Psoas muscle (tissue), 8 donors: ENCODE results near the gene GP1BA. TPM values are rescaled to one million over a fixed set of nuclear protein-coding genes. Genes with fewer than 3 reads are reported as not detected.

Experiments used
- ATAC-seq, 4 donors: fragments of 200-7000 bp; cut with Tn5 transposase; one replicate each; pipeline ENCODE4 v1.9.1; 2020; ENCODE audit warnings: moderate library complexity in 3 of 4, mild to moderate bottlenecking in 2 of 4
- DNase-seq, 2 donors: peaks; one replicate each; pipeline ENCODE4 v3.0.0-alpha.2; 2020
- H3K27ac ChIP-seq: fragments of 200-600 bp; one replicate; pipeline ENCODE4 v1.8.0; 2022
- H3K27me3 ChIP-seq, 3 donors: fragments of 200-600 bp in 1 of 3; one replicate each; pipeline versions ENCODE4 v1.6.1 to v1.8.0; 2013 to 2022; ENCODE audit warnings: low read length in 2 of 3, mild to moderate bottlenecking in 2 of 3, moderate library complexity in 1 of 3; ENCODE audit not compliant: insufficient read depth in 3 of 3
- H3K36me3 ChIP-seq, 2 donors: fragments of 200-600 bp in 1 of 2; one replicate each; pipeline versions ENCODE4 v1.6.1 to v1.8.0; 2013 to 2022; ENCODE audit warnings: low read depth in 1 of 2, mild to moderate bottlenecking in 1 of 2, moderate library complexity in 1 of 2; ENCODE audit not compliant: insufficient read depth in 1 of 2
- H3K4me1 ChIP-seq: fragments of 200-600 bp; one replicate; pipeline ENCODE4 v1.8.0; 2022
- H3K4me3 ChIP-seq: fragments of 200-600 bp; one replicate; pipeline ENCODE4 v1.8.0; 2022; ENCODE audit warnings: mild to moderate bottlenecking
- H3K9me3 ChIP-seq: fragments of 200-600 bp; one replicate; pipeline ENCODE4 v1.8.0; 2022
- CTCF ChIP-seq: fragments of 200-600 bp; IDR thresholded peaks from one replicate; pipeline ENCODE4 v1.8.0; 2022; ENCODE audit warnings: antibody characterized with exemption
- WGBS, 3 donors: extraction: QIAGEN DNeasy Blood & Tissue Kit; methylation state at CpG; one replicate each; pipeline versions ENCODE4 v1.1.6 to v1.1.7; 2013; 5-methylcytosine and 5-hydroxymethylcytosine counted together
- intact Hi-C, 2 donors: fragments of 100-400 bp; cut with DNase I; formaldehyde crosslinking; loops; one replicate each; pipeline versions ENCODE4 v1.11.0 to v1.14.2; 2022
- polyA plus RNA-seq, 3 donors: library from polyadenylated mRNA; stranded (reverse); fragments of 200-250 nt; gene quantifications; one replicate each; pipeline ENCODE4 v1.2.3, GENCODE V29; 2013
- total RNA-seq, 4 donors: library from RNA; stranded (reverse); fragmentation: NEBNext Ultra II Directional in 2 of 4; extraction: Animal tissue kit (Norgen Biotek cat#: 25700) in 2 of 4; gene quantifications; one replicate each; pipeline versions ENCODE4 v1.2.1 to v1.2.4, GENCODE V29; 2021 to 2023
- donor health status: healthy with polysubstance abuse.
- donor health status: DM: no; HTN: no; CAD: no; lungs with moderate emphysema.
- donor health status: Bipolar disorder and iron deficiency.
- donor health status: healthy.
- donor health status: DM: yes; HTN: yes; CAD: no.
- donor health status: DM: no; HTN: no; CAD: no.
- donor health status: DM: no; HTN: no; CAD: no.
- donor health status: DM: yes; HTN: yes; CAD: no.

Gene GP1BA
- total and polyA plus RNA-seq, 7 donors, result 0.04 to 0.10 (median 0.05) TPM; not detected in 4

GRCh38 chr17:4944163-4944553 is 12.1 kb downstream of the GP1BA start:
- H3K9me3 ChIP-seq, result no peaks in the 10 kb centered on the region
- no peak for TF ChIP-seq CTCF
- no peaks in the 10 kb centered on the region for H3K27me3 ChIP-seq
- ATAC-seq (no peak), DNase-seq (peak in 1 of 2 donors; percentile 39)
- H3K4me3 ChIP-seq, result no peak overlapping the region
- H3K4me1 ChIP-seq, result peaks cover 33% of the 10 kb centered on the region
- H3K27ac ChIP-seq, result peak overlapping the region; percentile 96
- H3K36me3 ChIP-seq, result peaks cover 0 to 51% of the 10 kb centered on the region in 2 donors
- intact Hi-C loops, result loop anchor here (5.0 kb wide), 3 partner anchors 37 to 53 kb away; partner anchors contain the start of genes CAMTA2 (in 1 of the 2), INCA1 (in 1 of the 2) and KIF1C (in 1 of the 2)
- WGBS, 3 donors, result 45 to 61% (median 50%) methylated on average over 2 to 3 of the region's 3 CpGs

GRCh38 chr17:4944554-4945175 is 12.6 kb downstream of the GP1BA start:
- Histone ChIP-seq H3K27me3 (no peaks in the 10 kb centered on the region), H3K36me3 (peaks cover 0 to 51% of the 10 kb centered on the region in 2 donors), H3K9me3 (no peaks in the 10 kb centered on the region), H3K27ac (peak overlapping the region; percentile 96), H3K4me3 (peak overlapping the region; percentile 97), H3K4me1 (peaks cover 33% of the 10 kb centered on the region)
- peak in 1 of 2 donors; percentile 48 for DNase-seq
- no peak for ATAC-seq
- no peak for TF ChIP-seq CTCF
- 60 to 61% (median 61%) methylated on average over 8 of the region's 8 CpGs for WGBS, 3 donors
- intact Hi-C loops, result loop anchor here (5.0 kb wide), 3 partner anchors 37 to 53 kb away; partner anchors contain the start of genes CAMTA2 (in 1 of the 2), INCA1 (in 1 of the 2) and KIF1C (in 1 of the 2)

GRCh38 chr17:4945176-4945943 is 13.3 kb downstream of the GP1BA start:
- no peak for TF ChIP-seq CTCF
- 23 to 35% (median 23%) methylated on average over 7 of the region's 7 CpGs for WGBS, 3 donors
- Histone ChIP-seq H3K4me3 (peak overlapping the region; percentile 97), H3K9me3 (no peaks in the 10 kb centered on the region), H3K27ac (peak overlapping the region; percentile 96), H3K27me3 (no peaks in the 10 kb centered on the region), H3K36me3 (peaks cover 0 to 51% of the 10 kb centered on the region in 2 donors), H3K4me1 (peaks cover 36% of the 10 kb centered on the region)
- DNase-seq (peak; percentile 86 to 90), ATAC-seq (peak; percentile 48 to 62 (median 58))
- intact Hi-C loops, result no loop called here

- no peaks in the 10 kb centered on the region for H3K27me3 ChIP-seq
- WGBS, 3 donors, result 6 to 27% (median 24%) methylated on average over 3 to 4 of the region's 4 CpGs
- TF ChIP-seq CTCF, result no peak
- peak overlapping the region; percentile 97 for H3K4me3 ChIP-seq
- ATAC-seq (no peak), DNase-seq (no peak)
- peak overlapping the region; percentile 96 for H3K27ac ChIP-seq
- no peaks in the 10 kb centered on the region for H3K9me3 ChIP-seq
- peaks cover 41% of the 10 kb centered on the region for H3K4me1 ChIP-seq
- H3K36me3 ChIP-seq, result peaks cover 0 to 51% of the 10 kb centered on the region in 2 donors
- intact Hi-C loops, result no loop called here
Measured at GRCh38 chr17:4945944-4946280, 13.8 kb downstream of the GP1BA start.
